ENCODE results near the gene ANKUB1.

DNA sequence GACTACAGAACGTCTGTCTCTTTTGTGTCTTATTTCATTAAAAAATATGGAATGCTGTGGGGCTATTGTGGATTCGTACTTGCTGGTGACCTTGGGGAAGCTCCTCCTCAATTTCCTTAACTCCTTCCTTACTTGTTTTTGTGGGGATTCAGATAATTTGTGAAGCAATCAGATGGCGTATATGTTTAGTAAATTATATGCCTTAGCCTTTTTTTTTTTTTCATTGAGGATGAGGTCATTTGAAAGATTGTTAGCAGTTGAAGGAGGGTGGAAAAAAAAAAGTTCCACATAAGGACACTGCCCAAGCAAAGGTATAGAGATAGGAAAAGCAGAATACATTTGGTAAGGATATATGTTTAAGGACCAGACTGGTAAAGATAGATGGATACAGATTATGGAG is 24.0 kb upstream of the ANKUB1 start:
- no peak for TF ChIP-seq ZNF384 (IDR thresholded peaks at IDR 0.05; ENCODE audit: borderline replicate concordance, low read depth, low read length)
- no peak for TF ChIP-seq SUZ12 (IDR thresholded peaks at IDR 0.05; ENCODE audit: unreplicated experiment)
- no peak for TF ChIP-seq NFYB (IDR thresholded peaks at IDR 0.05; ENCODE audit: insufficient read depth, low read depth, low read length)
- no peak for TF ChIP-seq CBFB (IDR thresholded peaks at IDR 0.05; ENCODE audit: low read depth)
- no peak for TF ChIP-seq EP300 (IDR thresholded peaks at IDR 0.05; ENCODE audit: borderline replicate concordance in 1 of 2, control insufficient read depth in 1 of 2, low read depth in 2 of 2, low read length in 2 of 2)
- TF ChIP-seq, protein P1, sequence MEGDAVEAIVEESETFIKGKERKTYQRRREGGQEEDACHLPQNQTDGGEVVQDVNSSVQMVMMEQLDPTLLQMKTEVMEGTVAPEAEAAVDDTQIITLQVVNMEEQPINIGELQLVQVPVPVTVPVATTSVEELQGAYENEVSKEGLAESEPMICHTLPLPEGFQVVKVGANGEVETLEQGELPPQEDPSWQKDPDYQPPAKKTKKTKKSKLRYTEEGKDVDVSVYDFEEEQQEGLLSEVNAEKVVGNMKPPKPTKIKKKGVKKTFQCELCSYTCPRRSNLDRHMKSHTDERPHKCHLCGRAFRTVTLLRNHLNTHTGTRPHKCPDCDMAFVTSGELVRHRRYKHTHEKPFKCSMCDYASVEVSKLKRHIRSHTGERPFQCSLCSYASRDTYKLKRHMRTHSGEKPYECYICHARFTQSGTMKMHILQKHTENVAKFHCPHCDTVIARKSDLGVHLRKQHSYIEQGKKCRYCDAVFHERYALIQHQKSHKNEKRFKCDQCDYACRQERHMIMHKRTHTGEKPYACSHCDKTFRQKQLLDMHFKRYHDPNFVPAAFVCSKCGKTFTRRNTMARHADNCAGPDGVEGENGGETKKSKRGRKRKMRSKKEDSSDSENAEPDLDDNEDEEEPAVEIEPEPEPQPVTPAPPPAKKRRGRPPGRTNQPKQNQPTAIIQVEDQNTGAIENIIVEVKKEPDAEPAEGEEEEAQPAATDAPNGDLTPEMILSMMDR (IDR thresholded peaks at IDR 0.05 in 2 of 3, conservative IDR thresholded peaks at IDR 0.05 in 1 of 3; ENCODE audit: control insufficient read depth in 2 of 3, extremely low read depth in 1 of 3, insufficient read depth in 1 of 3, low read depth in 3 of 3, low read length in 3 of 3), result no peak
- TF ChIP-seq, protein P2, sequence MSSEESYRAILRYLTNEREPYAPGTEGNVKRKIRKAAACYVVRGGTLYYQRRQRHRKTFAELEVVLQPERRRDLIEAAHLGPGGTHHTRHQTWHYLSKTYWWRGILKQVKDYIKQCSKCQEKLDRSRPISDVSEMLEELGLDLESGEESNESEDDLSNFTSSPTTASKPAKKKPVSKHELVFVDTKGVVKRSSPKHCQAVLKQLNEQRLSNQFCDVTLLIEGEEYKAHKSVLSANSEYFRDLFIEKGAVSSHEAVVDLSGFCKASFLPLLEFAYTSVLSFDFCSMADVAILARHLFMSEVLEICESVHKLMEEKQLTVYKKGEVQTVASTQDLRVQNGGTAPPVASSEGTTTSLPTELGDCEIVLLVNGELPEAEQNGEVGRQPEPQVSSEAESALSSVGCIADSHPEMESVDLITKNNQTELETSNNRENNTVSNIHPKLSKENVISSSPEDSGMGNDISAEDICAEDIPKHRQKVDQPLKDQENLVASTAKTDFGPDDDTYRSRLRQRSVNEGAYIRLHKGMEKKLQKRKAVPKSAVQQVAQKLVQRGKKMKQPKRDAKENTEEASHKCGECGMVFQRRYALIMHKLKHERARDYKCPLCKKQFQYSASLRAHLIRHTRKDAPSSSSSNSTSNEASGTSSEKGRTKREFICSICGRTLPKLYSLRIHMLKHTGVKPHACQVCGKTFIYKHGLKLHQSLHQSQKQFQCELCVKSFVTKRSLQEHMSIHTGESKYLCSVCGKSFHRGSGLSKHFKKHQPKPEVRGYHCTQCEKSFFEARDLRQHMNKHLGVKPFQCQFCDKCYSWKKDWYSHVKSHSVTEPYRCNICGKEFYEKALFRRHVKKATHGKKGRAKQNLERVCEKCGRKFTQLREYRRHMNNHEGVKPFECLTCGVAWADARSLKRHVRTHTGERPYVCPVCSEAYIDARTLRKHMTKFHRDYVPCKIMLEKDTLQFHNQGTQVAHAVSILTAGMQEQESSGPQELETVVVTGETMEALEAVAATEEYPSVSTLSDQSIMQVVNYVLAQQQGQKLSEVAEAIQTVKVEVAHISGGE (CRISPR knock-in tag; IDR thresholded peaks at IDR 0.05), result no peak
- no peak for TF ChIP-seq GABPA (IDR thresholded peaks at IDR 0.05; ENCODE audit: low read depth)
- no peak for TF ChIP-seq RFX5 (IDR thresholded peaks at IDR 0.05; ENCODE audit: low read depth, low read length)
- TF ChIP-seq POLR2AphosphoS5 (IDR thresholded peaks at IDR 0.05; ENCODE audit: low read length), result no peak
- TF ChIP-seq, protein P3, sequence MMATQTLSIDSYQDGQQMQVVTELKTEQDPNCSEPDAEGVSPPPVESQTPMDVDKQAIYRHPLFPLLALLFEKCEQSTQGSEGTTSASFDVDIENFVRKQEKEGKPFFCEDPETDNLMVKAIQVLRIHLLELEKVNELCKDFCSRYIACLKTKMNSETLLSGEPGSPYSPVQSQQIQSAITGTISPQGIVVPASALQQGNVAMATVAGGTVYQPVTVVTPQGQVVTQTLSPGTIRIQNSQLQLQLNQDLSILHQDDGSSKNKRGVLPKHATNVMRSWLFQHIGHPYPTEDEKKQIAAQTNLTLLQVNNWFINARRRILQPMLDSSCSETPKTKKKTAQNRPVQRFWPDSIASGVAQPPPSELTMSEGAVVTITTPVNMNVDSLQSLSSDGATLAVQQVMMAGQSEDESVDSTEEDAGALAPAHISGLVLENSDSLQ (IDR thresholded peaks at IDR 0.05), result no peak
- no peak for TF ChIP-seq POLR2A (IDR thresholded peaks at IDR 0.05; ENCODE audit: low read depth, low read length)

All from GM12878 (cell line).